ENCODE measurements around the gene XXYLT1. TPM values are rescaled to one million over a fixed set of nuclear protein-coding genes. Genes with fewer than 3 reads are reported as not detected.

The XXYLT1 gene
- total RNA-seq, 1 experiment from 2014 or later = 25.5 TPM

- H3K4me2 ChIP-seq (ENCODE audit: low read length) = no peak overlapping the region
- H3K4me1 ChIP-seq (ENCODE audit: insufficient read depth, low read length) = peaks cover 19% of the 10 kb centered on the region; the same call in 1 of the 2 replicates
- peaks cover 85% of the 10 kb centered on the region for H3K79me2 ChIP-seq (ENCODE audit: low read length)
- no peaks in the 10 kb centered on the region for H3F3A ChIP-seq (ENCODE audit: low read length, unreplicated experiment)
- intact Hi-C loops (cut with micrococcal nuclease) = no loop called here
- no peak for ATAC-seq
- no peaks in the 10 kb centered on the region for H3K9me3 ChIP-seq (ENCODE audit: low read length)
- DNase-seq = no peak
- H3K4me3 ChIP-seq (ENCODE audit: low read length) = no peak overlapping the region
- H4K20me1 ChIP-seq (ENCODE audit: low read length) = peaks cover 14% of the 10 kb centered on the region; the same call in 1 of the 2 replicates
- H3K9me2 ChIP-seq (replicated peaks; ENCODE audit: low read length) = no peaks in the 10 kb centered on the region
- peaks cover 12% of the 10 kb centered on the region for H3K36me3 ChIP-seq (ENCODE audit: low read depth, low read length)
- no peak overlapping the region for H3K9ac ChIP-seq (ENCODE audit: low read length)
- TF ChIP-seq EZH2 (IDR thresholded peaks at IDR 0.05; ENCODE audit: low read length, unreplicated experiment) (no peak), CTCF (conservative IDR thresholded peaks at IDR 0.05; ENCODE audit: low read depth, low read length) (no peak), EZH2phosphoT487 (IDR thresholded peaks at IDR 0.05; ENCODE audit: borderline replicate concordance, low read length) (no peak)
- no peak overlapping the region for H3K27ac ChIP-seq (ENCODE audit: low read length)
- H2AFZ ChIP-seq (ENCODE audit: low read length) = no peak overlapping the region
- CTCF ChIA-PET = no interaction called here
- POLR2A ChIA-PET (ENCODE audit: unreplicated experiment) = no interaction called here
- no peaks in the 10 kb centered on the region for H3K27me3 ChIP-seq (ENCODE audit: low read length)
- no TSS peak for BruUV-seq (replicated peaks)
Observed at GRCh38 chr3:195265363-195265976, 5.5 kb downstream of the XXYLT1 start.

GRCh38 chr3:195263925-195264600 is 6.9 kb downstream of the XXYLT1 start:
- POLR2A ChIA-PET (ENCODE audit: unreplicated experiment) = no interaction called here
- H3K79me2 ChIP-seq (ENCODE audit: low read length) = peaks cover 75% of the 10 kb centered on the region

GRCh38 chr3:195263193-195263924 is 7.6 kb downstream of the XXYLT1 start:
- ChIA-PET CTCF (interaction anchor here (0.6 to 0.9 kb wide), 2 partner anchors 8 to 581 kb away, joined by 3 to 5 read pairs; partner anchors contain the start of gene XXYLT1), POLR2A (ENCODE audit: unreplicated experiment) (no interaction called here)
- no peak for ATAC-seq
- Histone ChIP-seq H3K9me2 (replicated peaks; ENCODE audit: low read length) (no peaks in the 10 kb centered on the region), H3K9me3 (ENCODE audit: low read length) (no peaks in the 10 kb centered on the region), H3K9ac (ENCODE audit: low read length) (no peak overlapping the region), H3K4me1 (ENCODE audit: insufficient read depth, low read length) (peaks cover 16% of the 10 kb centered on the region), H3K36me3 (ENCODE audit: low read depth, low read length) (peaks cover 12% of the 10 kb centered on the region), H3K4me2 (ENCODE audit: low read length) (no peak overlapping the region), H3F3A (ENCODE audit: low read length, unreplicated experiment) (no peaks in the 10 kb centered on the region), H3K79me2 (ENCODE audit: low read length) (peaks cover 75% of the 10 kb centered on the region), H3K27me3 (ENCODE audit: low read length) (no peaks in the 10 kb centered on the region), H3K27ac (ENCODE audit: low read length) (no peak overlapping the region), H3K4me3 (ENCODE audit: low read length) (no peak overlapping the region), H4K20me1 (ENCODE audit: low read length) (no peaks in the 10 kb centered on the region), H2AFZ (ENCODE audit: low read length) (no peak overlapping the region)
- TF ChIP-seq CTCF (conservative IDR thresholded peaks at IDR 0.05; ENCODE audit: low read depth, low read length) (no peak), EZH2 (IDR thresholded peaks at IDR 0.05; ENCODE audit: low read length, unreplicated experiment) (no peak), EZH2phosphoT487 (IDR thresholded peaks at IDR 0.05; ENCODE audit: borderline replicate concordance, low read length) (no peak)
- DNase-seq = no peak
- intact Hi-C loops (cut with micrococcal nuclease) = loop anchor here (5.0 kb wide), 4 partner anchors 231 to 391 kb away; no protein-coding TSS in a partner anchor
- BruUV-seq (replicated peaks) = no TSS peak

More at GRCh38 chr3:195263925-195264600, 6.9 kb downstream of the XXYLT1 start:
- peaks cover 4% of the 10 kb centered on the region; the same call in 1 of the 2 replicates for H4K20me1 ChIP-seq (ENCODE audit: low read length)
- H3K9me2 ChIP-seq (replicated peaks; ENCODE audit: low read length) = no peaks in the 10 kb centered on the region
- H3K36me3 ChIP-seq (ENCODE audit: low read depth, low read length) = peaks cover 12% of the 10 kb centered on the region
- no peak overlapping the region for H3K4me2 ChIP-seq (ENCODE audit: low read length)
- H3F3A ChIP-seq (ENCODE audit: low read length, unreplicated experiment) = no peaks in the 10 kb centered on the region
- ATAC-seq (no peak), DNase-seq (no peak)
- H3K27me3 ChIP-seq (ENCODE audit: low read length) = no peaks in the 10 kb centered on the region
- peaks cover 16% of the 10 kb centered on the region for H3K4me1 ChIP-seq (ENCODE audit: insufficient read depth, low read length)
- no peak overlapping the region for H2AFZ ChIP-seq (ENCODE audit: low read length)
- H3K9me3 ChIP-seq (ENCODE audit: low read length) = no peaks in the 10 kb centered on the region
- CTCF ChIA-PET = no interaction called here
- H3K27ac ChIP-seq (ENCODE audit: low read length) = no peak overlapping the region
- TF ChIP-seq EZH2phosphoT487 (IDR thresholded peaks at IDR 0.05; ENCODE audit: borderline replicate concordance, low read length) = no peak
- no peak for TF ChIP-seq EZH2 (IDR thresholded peaks at IDR 0.05; ENCODE audit: low read length, unreplicated experiment)
- intact Hi-C loops (cut with micrococcal nuclease) = loop anchor here (5.0 kb wide), 4 partner anchors 232 to 392 kb away; no protein-coding TSS in a partner anchor
- BruUV-seq (replicated peaks) = no TSS peak
- no peak overlapping the region for H3K4me3 ChIP-seq (ENCODE audit: low read length)
- no peak overlapping the region for H3K9ac ChIP-seq (ENCODE audit: low read length)
